Thyroid gland (tissue), 4 donors: Measurements from ENCODE around the gene PEX11G. TPM values are rescaled to one million over a fixed set of nuclear protein-coding genes. Genes with fewer than 3 reads are reported as not detected.

Experiments used
- DNase-seq, 2 donors: peaks; one replicate each; pipeline ENCODE4 v3.0.0-alpha.2; 2019
- H3K27ac ChIP-seq, 3 donors: fragments of 200-600 bp; sonication (generic); 1 replicate in 2 of 3; 2 replicates in 1 of 3; pipeline ENCODE4 v1.5.1; 2016 to 2019; ENCODE audit warnings: mild to moderate bottlenecking in 1 of 3, moderate library complexity in 1 of 3
- H3K27me3 ChIP-seq: fragments of 200-600 bp; sonication (generic); one replicate; pipeline ENCODE4 v1.5.1; 2019
- H3K36me3 ChIP-seq, 2 donors: fragments of 200-600 bp; sonication (generic); one replicate each; pipeline ENCODE4 v1.5.1; 2016 to 2019
- H3K4me1 ChIP-seq, 2 donors: fragments of 200-600 bp; sonication (generic); one replicate each; pipeline ENCODE4 v1.5.1; 2017 to 2019
- H3K4me3 ChIP-seq, 3 donors: fragments of 200-600 bp; sonication (generic); replicated peaks in 1 of 3; 1 replicate in 2 of 3; 2 replicates in 1 of 3; pipeline ENCODE4 v1.5.1; 2016; ENCODE audit warnings: mild to moderate bottlenecking in 1 of 3
- H3K9me3 ChIP-seq: fragments of 200-600 bp; sonication (generic); one replicate; pipeline ENCODE4 v1.5.1; 2017
- POLR2A ChIP-seq, 2 donors: fragments of 450-650 bp; IDR thresholded peaks; one replicate each; pipeline ENCODE4 v1.6.1; 2017; ENCODE audit warnings: antibody characterized with exemption in 2 of 2, mild to moderate bottlenecking in 2 of 2, moderate library complexity in 1 of 2
- WGBS, 2 donors: methylation state at CpG; one replicate each; pipeline ENCODE4 v1.1.5; 2017; 5-methylcytosine and 5-hydroxymethylcytosine counted together
- intact Hi-C: fragments of 100-400 bp; cut with DNase I; formaldehyde crosslinking; loops from one replicate; pipeline ENCODE4 v1.15.1; 2023
- total RNA-seq, 4 donors: library from RNA; depleted of rRNA; stranded (reverse); fragments of >200 nt; gene quantifications; one replicate each; pipeline ENCODE4 v1.2.3, GENCODE V29; 2016
- TF ChIP-seq, protein P1 (sequence below), 6 experiments: fragments of 200-600 bp in 3 of 6; fragments of 450-650 bp in 3 of 6; sonication (generic) in 3 of 6; IDR thresholded peaks; one replicate each; pipeline ENCODE4 v1.5.1; 2016 to 2019; ENCODE audit warnings: antibody characterized with exemption in 6 of 6, mild to moderate bottlenecking in 2 of 6, inconsistent platforms in 1 of 6, moderate library complexity in 1 of 6

The PEX11G gene
- total RNA-seq, 4 donors from 2014 or later = 2.3 to 11.5 (median 5.5) TPM

DNA sequence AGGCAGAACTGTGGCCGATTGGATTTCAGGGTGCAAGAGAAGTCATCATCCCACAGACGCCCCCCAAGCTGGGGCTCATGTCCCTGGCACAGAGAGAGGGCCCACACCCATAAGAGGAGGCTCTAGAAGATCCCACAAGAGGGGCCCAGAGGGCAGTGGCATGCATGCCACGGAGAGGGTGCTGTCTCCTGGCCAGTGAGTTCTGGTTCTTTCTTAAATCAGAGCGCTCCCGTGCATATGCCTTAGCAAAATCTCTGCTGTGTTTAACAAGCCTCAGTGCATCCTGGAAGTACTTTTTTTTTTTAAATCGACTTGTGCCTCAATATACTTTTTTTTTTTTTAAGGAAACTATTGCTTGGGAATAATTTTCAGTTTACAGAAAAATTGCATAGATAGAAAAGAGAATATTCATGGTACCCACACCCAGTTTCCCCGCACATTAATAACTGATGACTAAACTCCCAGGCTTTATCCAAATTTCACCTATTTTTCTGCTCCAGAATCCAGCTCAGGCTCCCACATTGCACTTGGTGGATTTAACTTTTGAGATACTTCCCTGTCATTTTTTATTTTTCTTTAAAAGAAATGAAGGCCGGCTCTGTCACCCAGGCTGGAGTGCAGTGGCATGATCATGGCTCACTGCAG lies 59.1 kb downstream of the PEX11G start:
- no peak for DNase-seq
- H3K4me1 ChIP-seq = no peaks in the 10 kb centered on the region
- WGBS, 2 donors = 84 to 88% methylated on average over 8 of the region's 8 CpGs
- no peak overlapping the region for H3K27ac ChIP-seq
- H3K9me3 ChIP-seq = no peaks in the 10 kb centered on the region
- no peak overlapping the region for H3K4me3 ChIP-seq
- intact Hi-C loops = no loop called here
- TF ChIP-seq POLR2A (IDR thresholded peaks at IDR 0.05) = no peak
- TF ChIP-seq, protein P1, sequence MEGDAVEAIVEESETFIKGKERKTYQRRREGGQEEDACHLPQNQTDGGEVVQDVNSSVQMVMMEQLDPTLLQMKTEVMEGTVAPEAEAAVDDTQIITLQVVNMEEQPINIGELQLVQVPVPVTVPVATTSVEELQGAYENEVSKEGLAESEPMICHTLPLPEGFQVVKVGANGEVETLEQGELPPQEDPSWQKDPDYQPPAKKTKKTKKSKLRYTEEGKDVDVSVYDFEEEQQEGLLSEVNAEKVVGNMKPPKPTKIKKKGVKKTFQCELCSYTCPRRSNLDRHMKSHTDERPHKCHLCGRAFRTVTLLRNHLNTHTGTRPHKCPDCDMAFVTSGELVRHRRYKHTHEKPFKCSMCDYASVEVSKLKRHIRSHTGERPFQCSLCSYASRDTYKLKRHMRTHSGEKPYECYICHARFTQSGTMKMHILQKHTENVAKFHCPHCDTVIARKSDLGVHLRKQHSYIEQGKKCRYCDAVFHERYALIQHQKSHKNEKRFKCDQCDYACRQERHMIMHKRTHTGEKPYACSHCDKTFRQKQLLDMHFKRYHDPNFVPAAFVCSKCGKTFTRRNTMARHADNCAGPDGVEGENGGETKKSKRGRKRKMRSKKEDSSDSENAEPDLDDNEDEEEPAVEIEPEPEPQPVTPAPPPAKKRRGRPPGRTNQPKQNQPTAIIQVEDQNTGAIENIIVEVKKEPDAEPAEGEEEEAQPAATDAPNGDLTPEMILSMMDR (IDR thresholded peaks at IDR 0.05) = no peak
- no peaks in the 10 kb centered on the region for H3K27me3 ChIP-seq
- no peaks in the 10 kb centered on the region for H3K36me3 ChIP-seq

DNA sequence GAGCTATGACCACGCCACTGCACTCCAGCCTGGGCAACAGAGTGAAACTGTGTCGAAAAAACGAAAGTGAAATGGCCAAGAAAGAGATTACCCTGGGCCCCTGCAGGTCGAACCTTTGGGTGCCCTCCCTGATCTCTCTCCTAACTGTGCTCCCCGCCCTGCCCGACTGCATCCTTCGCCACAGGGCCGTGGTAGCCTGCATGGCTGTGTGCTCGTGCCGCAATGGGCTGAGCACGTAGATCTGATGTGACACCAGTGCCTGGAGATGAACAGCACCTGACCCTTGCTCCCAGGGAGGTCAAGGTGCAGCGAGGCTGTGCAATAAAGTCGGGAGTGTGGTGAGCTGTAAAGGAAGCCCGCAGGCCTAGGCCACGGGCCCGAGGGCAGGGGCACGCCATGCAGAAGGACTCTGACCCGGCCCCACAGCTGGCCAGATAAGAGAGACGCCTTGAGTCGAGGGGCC lies 60.2 kb downstream of the PEX11G start:
- WGBS, 2 donors = 93 to 96% methylated on average over 20 of the region's 20 CpGs
- no peak overlapping the region for H3K27ac ChIP-seq
- intact Hi-C loops = no loop called here

DNA sequence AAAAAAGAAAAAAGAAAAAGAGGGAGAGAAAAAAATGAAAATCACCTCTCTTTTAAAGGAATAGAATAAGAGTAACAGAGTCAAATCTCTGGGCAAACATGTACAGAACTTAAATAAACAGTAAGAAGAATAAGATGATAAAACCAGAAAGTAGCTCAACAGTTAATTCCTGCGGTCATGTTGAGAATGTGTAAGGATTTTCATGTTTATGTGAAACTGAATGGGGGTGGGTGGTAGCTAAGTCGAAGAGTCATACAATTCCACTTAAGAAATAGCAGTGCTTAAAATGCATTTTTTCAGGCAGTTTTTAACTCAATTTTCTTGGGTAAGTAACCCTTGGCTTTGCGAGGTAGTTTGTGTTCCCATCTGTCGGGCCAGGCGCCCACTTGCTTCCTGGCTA lies 60.9 kb downstream of the PEX11G start:
- intact Hi-C loops = no loop called here
- Histone ChIP-seq H3K4me3 (no peak overlapping the region), H3K36me3 (no peaks in the 10 kb centered on the region), H3K27me3 (no peaks in the 10 kb centered on the region), H3K4me1 (no peaks in the 10 kb centered on the region), H3K9me3 (no peaks in the 10 kb centered on the region), H3K27ac (no peak overlapping the region)
- no peak for DNase-seq
- WGBS, 2 donors = 81 to 86% methylated on average over 5 of the region's 5 CpGs
- TF ChIP-seq, protein P1 (IDR thresholded peaks at IDR 0.05) = no peak
- no peak for TF ChIP-seq POLR2A (IDR thresholded peaks at IDR 0.05)

More for the DNA sequence above, 60.2 kb downstream of the PEX11G start:
- Histone ChIP-seq H3K27me3 (no peaks in the 10 kb centered on the region), H3K36me3 (no peaks in the 10 kb centered on the region), H3K4me3 (no peak overlapping the region), H3K9me3 (no peaks in the 10 kb centered on the region), H3K4me1 (no peaks in the 10 kb centered on the region)
- TF ChIP-seq, protein P1 (IDR thresholded peaks at IDR 0.05) = no peak
- no peak for TF ChIP-seq POLR2A (IDR thresholded peaks at IDR 0.05)
- no peak for DNase-seq

DNA sequence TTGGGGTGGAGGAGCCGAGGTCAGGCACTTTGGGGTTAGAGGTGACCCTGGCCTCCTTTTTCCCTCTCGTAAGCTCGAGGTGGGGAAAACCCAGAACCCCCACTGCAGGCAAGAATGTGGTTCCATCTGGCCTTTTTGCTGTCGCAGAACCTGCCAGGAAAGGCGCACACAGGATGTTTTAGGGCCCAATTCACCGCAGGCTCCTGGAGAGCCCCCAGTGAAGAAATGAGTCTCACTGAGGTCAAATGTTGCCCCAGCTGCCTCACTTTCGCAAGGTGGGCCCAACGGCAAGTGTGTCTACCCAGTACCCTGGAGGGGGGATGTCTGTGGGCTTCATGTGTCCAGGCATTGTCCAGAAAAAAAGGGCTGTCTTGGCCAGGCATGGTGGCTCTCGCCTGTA lies 61.8 kb downstream of the PEX11G start:
- Histone ChIP-seq H3K36me3 (no peaks in the 10 kb centered on the region), H3K9me3 (no peaks in the 10 kb centered on the region), H3K27ac (no peak overlapping the region), H3K4me3 (no peak overlapping the region), H3K27me3 (no peaks in the 10 kb centered on the region), H3K4me1 (no peaks in the 10 kb centered on the region)
- intact Hi-C loops = no loop called here
- TF ChIP-seq, protein P1 (IDR thresholded peaks at IDR 0.05) = no peak
- no peak for TF ChIP-seq POLR2A (IDR thresholded peaks at IDR 0.05)
- no peak for DNase-seq
- WGBS, 2 donors = 89% methylated on average over 9 of the region's 9 CpGs

Other genes starting within 250 kb of the PEX11G start
- 100 to 1,000 TPM in 1 of 4 donors, 10 to 100 TPM in 3; 38.9 to 101 (median 67.7) TPM for gene INSR, start 194.6 kb downstream of the PEX11G start, total RNA-seq
- gene ARHGEF18, start 140.1 kb downstream of the PEX11G start, total RNA-seq = 10 to 100 TPM; 22.6 to 37.2 (median 27.2) TPM
- gene ZNF358, start 27.1 kb upstream of the PEX11G start, total RNA-seq = 100 to 1,000 TPM in 1 of 4 donors, 10 to 100 TPM in 3; 57.6 to 102 (median 69.5) TPM
- 10 to 100 TPM in 3 of 4 donors, 1 to 10 TPM in 1; 9.1 to 25.0 (median 14.5) TPM for gene MCOLN1, start 33.6 kb upstream of the PEX11G start, total RNA-seq
- 10 to 100 TPM; 53.2 to 93.9 (median 84.1) TPM for gene PNPLA6, start 46.7 kb upstream of the PEX11G start, total RNA-seq
- 10 to 100 TPM in 3 of 4 donors, 1 to 10 TPM in 1; 9.0 to 25.4 (median 14.2) TPM for gene CAMSAP3, start 106.8 kb upstream of the PEX11G start, total RNA-seq
- 10 to 100 TPM; 53.7 to 77.2 (median 55.4) TPM for gene XAB2, start 140.5 kb upstream of the PEX11G start, total RNA-seq
- gene PET100, start 140.8 kb upstream of the PEX11G start, total RNA-seq = 10 to 100 TPM in 3 of 4 donors, 1 to 10 TPM in 1; 6.0 to 45.5 (median 13.9) TPM
- 1 to 10 TPM in 2 of 4 donors, not detected in 2; 1.1 to 1.3 TPM for gene PCP2, start 144.7 kb upstream of the PEX11G start, total RNA-seq
- gene STXBP2, start 148.1 kb upstream of the PEX11G start, total RNA-seq = 10 to 100 TPM; 48.8 to 89.2 (median 70.2) TPM
- gene RETN, start 180.0 kb upstream of the PEX11G start, total RNA-seq = not detected
- gene MCEMP1, start 188.1 kb upstream of the PEX11G start, total RNA-seq = 1 to 10 TPM in 1 of 4 donors, under 1 TPM in 1, not detected in 2; 0.54 to 1.7 TPM
- 100 to 1,000 TPM in 2 of 4 donors, 10 to 100 TPM in 2; 46.8 to 111 (median 93.1) TPM for gene TRAPPC5, start 191.8 kb upstream of the PEX11G start, total RNA-seq
- gene FCER2, start 213.1 kb upstream of the PEX11G start, total RNA-seq = not detected
- 1 to 10 TPM in 2 of 4 donors, under 1 TPM in 2; 0.22 to 2.0 (median 0.81) TPM for gene CLEC4G, start 243.1 kb upstream of the PEX11G start, total RNA-seq